ENCODE data around the gene TNRC18. TPM values are rescaled to one million over a fixed set of nuclear protein-coding genes. Genes with fewer than 3 reads are reported as not detected.

Gene TNRC18
- total RNA-seq, 4 donors from 2014 or later = 81.1 to 160 (median 104) TPM

Other genes with a start within 250 kb of the TNRC18 start
- 10 to 100 TPM; 57.6 to 92.6 (median 71.5) TPM for gene WIPI2, start 233.6 kb downstream of the TNRC18 start, total RNA-seq
- gene SLC29A4, start 140.9 kb downstream of the TNRC18 start, total RNA-seq = 1 to 10 TPM; 2.2 to 7.3 (median 5.2) TPM
- 10 to 100 TPM; 12.2 to 19.0 (median 16.8) TPM for gene FBXL18, start 90.0 kb upstream of the TNRC18 start, total RNA-seq
- 1,000 to 10,000 TPM; 1,382 to 2,494 (median 2,273) TPM for gene ACTB, start 106.8 kb upstream of the TNRC18 start, total RNA-seq
- 10 to 100 TPM; 63.0 to 88.9 (median 73.2) TPM for gene FSCN1, start 169.0 kb upstream of the TNRC18 start, total RNA-seq

Data from suprapubic skin (tissue), 4 donors.